SK-N-MC (cell line): ENCODE data around the gene KIR3DL3.
"Not testable (repeated sequence)": the region's sequence is repeated elsewhere in the genome, so short reads cannot be mapped to it uniquely, and the experiment has no call there.

Source experiments
- DNase-seq: peaks from one replicate; pipeline ENCODE4 v3.0.0-alpha.2; 2011; ENCODE audit warnings: low read depth, low spot score
- H3K27ac ChIP-seq: fragments of 200-600 bp; sonication (generic); 2 replicates; pipeline ENCODE4 v1.5.1; 2016; ENCODE audit warnings: mixed run types
- H3K36me3 ChIP-seq: fragments of 200-600 bp; sonication (generic); 2 replicates; pipeline ENCODE4 v1.6.1; 2017; ENCODE audit warnings: antibody characterized with exemption, low read length, mixed read lengths; ENCODE audit not compliant: insufficient read depth
- H3K4me3 ChIP-seq: fragments of 200-600 bp; sonication (generic); 2 replicates; pipeline ENCODE4 v1.5.1; 2016
- H3K9ac ChIP-seq: fragments of 200-600 bp; sonication (generic); 2 replicates; pipeline ENCODE4 v1.8.0; 2017; ENCODE audit warnings: mixed run types, mixed read lengths; ENCODE audit not compliant: insufficient read length
- H3K9me3 ChIP-seq: fragments of 200-600 bp; sonication (generic); 2 replicates; pipeline ENCODE4 v1.6.1; 2017; ENCODE audit warnings: low read depth, mild to moderate bottlenecking, antibody characterized with exemption, low read length, moderate library complexity, mixed read lengths
- EZH2 ChIP-seq: fragments of 200-600 bp; sonication (generic); IDR thresholded peaks from one replicate; pipeline ENCODE4 v1.6.1; 2017; ENCODE audit warnings: antibody characterized with exemption
- FOXP2 ChIP-seq: optimal IDR thresholded peaks from 2 replicates; pipeline ENCODE3; 2011; ENCODE audit warnings: mild to moderate bottlenecking, moderate library complexity; ENCODE audit not compliant: insufficient read depth; ENCODE audit errors: extremely low read length, control extremely low read depth
- POLR2AphosphoS5 ChIP-seq: IDR thresholded peaks from 2 replicates; pipeline ENCODE4 v1.6.1; 2012; ENCODE audit warnings: mild to moderate bottlenecking, low read depth, low read length, borderline replicate concordance

Gene KIR3DL3

DNA sequence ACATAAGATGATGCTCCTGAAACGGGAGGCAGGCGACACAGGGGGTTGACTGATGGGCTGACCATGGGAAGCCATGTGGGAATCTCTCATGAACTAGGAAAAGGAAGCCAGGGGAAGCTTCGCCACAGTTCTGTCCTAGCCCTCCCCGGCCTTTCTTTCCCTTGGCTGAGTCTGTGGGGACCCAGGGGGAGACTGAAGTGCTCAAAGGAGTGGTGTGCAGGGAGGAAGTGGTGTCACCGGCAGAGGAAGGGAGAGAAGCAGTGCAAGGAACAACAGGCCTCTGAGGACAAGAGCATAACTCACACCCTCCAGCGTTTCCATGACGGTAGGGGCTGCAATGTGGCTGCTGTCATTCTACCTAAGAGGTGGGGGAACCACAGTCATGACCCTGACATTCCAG is 1.1 kb downstream of the KIR3DL3 start:
- Histone ChIP-seq H3K27ac (no peak overlapping the region), H3K4me3 (no peak overlapping the region), H3K9ac (no peak overlapping the region), H3K36me3 (no peaks in the 10 kb centered on the region), H3K9me3 (0 out of 2 replicates have a peak, but pooled peaks cover 5% of the 10 kb centered on the region)
- no peak for DNase-seq
- TF ChIP-seq FOXP2, result no peak
- no peak for TF ChIP-seq EZH2
- TF ChIP-seq POLR2AphosphoS5, result no peak

GRCh38 chr19:54727562-54727961 is 3.3 kb downstream of the KIR3DL3 start:
- Histone ChIP-seq H3K36me3 (no peaks in the 10 kb centered on the region), H3K9ac (no peak overlapping the region), H3K27ac (no peak overlapping the region), H3K4me3 (no peak overlapping the region), H3K9me3 (no peaks in the 10 kb centered on the region)
- TF ChIP-seq FOXP2, result no peak
- TF ChIP-seq POLR2AphosphoS5, result no peak
- TF ChIP-seq EZH2, result no peak
- no peak for DNase-seq

GRCh38 chr19:54728167-54728566 is 3.9 kb downstream of the KIR3DL3 start:
- no peaks in the 10 kb centered on the region for H3K9me3 ChIP-seq
- TF ChIP-seq FOXP2 (no peak), EZH2 (no peak), POLR2AphosphoS5 (no peak)
- no peak for DNase-seq

GRCh38 chr19:54729416-54730188 is 5.4 kb downstream of the KIR3DL3 start:
- Histone ChIP-seq H3K9me3 (no peaks in the 10 kb centered on the region), H3K4me3 (no peak overlapping the region), H3K36me3 (no peaks in the 10 kb centered on the region), H3K9ac (no peak overlapping the region), H3K27ac (no peak overlapping the region)
- DNase-seq, result no peak
- TF ChIP-seq POLR2AphosphoS5, result no peak
- no peak for TF ChIP-seq FOXP2
- TF ChIP-seq EZH2, result no peak

More at GRCh38 chr19:54728167-54728566, 3.9 kb downstream of the KIR3DL3 start:
- H3K36me3 ChIP-seq, result no peaks in the 10 kb centered on the region
- no peak overlapping the region for H3K4me3 ChIP-seq
- no peak overlapping the region for H3K27ac ChIP-seq
- no peak overlapping the region for H3K9ac ChIP-seq

GRCh38 chr19:54731191-54731590 is 6.9 kb downstream of the KIR3DL3 start:
- Histone ChIP-seq H3K27ac (no peak overlapping the region), H3K4me3 (no peak overlapping the region), H3K9me3 (no peaks in the 10 kb centered on the region), H3K9ac (no peak overlapping the region), H3K36me3 (no peaks in the 10 kb centered on the region)
- no peak for DNase-seq
- TF ChIP-seq EZH2 (no peak), POLR2AphosphoS5 (no peak), FOXP2 (no peak)

DNA sequence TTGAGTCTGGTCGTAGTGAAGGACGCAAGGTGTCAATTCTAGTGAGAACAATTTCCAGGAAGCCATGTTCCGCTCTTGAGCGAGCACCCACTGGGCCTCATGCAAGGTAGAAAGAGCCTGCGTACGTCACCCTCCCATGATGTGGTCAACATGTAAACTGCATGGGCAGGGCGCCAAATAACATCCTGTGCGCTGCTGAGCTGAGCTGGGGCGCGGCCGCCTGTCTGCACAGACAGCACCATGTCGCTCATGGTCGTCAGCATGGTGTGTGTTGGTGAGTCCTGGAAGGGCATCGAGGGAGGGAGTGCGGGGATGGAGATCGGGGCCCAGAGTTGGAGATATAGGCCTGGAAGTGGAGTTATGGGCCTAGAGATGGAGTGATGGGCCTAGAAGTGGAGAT is 14.1 kb downstream of the KIR3DL3 start, which contains the start of gene KIR2DL3:
Gene KIR2DL3, plus strand, starts transcription at position 208 of the 400 bp plus-strand sequence. Its CDS starts 33 bp downstream, at position 241.
- H3K9ac ChIP-seq, H3K27ac ChIP-seq, DNase-seq, H3K9me3 ChIP-seq, H3K4me3 ChIP-seq, H3K36me3 ChIP-seq: not testable (repeated sequence)

DNA sequence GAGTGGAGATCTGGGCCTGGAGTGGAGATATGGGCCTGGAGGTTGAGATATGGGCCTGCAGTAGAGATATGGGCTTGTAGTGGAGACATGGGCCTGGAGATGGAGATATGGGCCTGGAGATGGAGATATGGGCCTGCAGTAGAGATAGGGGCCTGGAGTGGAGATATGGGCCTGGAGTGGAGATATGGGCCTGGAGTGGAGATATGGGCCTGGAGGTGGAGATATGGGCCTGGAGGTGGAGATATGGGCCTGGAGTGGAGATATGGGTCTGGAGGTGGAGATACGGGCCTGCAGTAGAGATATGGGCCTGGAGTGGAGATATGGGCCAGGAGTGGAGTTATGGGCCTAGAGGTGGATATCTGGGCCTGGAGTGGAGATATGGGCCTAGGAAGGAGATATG is 14.5 kb downstream of the KIR3DL3 start:
- no peak for DNase-seq
- TF ChIP-seq FOXP2 (no peak), POLR2AphosphoS5 (no peak), EZH2 (no peak)
- Histone ChIP-seq H3K9me3 (no peaks in the 10 kb centered on the region), H3K9ac (no peak overlapping the region), H3K36me3 (no peaks in the 10 kb centered on the region), H3K27ac (no peak overlapping the region), H3K4me3 (no peak overlapping the region)

DNA sequence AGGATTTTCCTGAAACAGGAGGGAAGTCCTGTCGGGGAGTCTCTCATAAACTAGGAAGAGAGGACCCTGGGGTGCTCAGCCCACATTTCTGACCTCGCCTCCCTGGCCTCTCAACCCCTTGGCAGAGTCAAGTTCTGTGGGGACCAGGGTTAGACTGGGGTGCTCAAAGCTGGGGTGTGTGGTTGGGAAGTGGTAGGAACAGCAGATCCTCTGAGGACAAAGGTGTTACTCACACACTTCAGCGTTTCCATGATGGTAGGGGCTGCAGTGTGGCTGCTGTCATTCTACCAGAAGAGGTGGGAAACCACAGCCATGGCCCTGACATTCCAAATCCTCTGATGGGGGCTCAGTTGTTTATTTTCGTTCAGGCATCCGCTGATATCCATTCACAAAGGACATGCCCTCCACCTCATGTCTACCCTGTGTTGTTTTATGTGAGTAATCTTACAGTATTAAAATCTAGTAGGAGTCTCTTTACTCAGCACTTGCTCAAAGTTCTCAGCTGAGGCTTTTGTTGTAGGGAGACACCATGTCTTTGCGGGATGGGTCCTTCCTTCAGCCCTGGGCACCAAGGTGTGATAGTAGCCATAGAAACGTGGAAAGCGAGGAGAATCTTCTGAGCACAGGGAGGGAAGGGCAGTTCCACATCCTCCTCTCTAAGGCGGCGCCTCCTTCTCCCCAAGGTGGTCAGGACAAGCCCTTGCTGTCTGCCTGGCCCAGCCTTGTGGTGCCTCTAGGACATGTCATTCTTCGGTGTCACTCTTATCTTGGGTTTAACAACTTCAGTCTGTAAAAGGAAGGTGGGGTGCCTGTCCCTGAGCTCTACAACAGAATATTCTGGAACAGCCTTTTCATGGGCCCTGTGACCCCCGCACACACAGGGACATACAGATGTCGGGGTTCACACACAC is 15.6 kb downstream of the KIR3DL3 start:
- Histone ChIP-seq H3K4me3 (no peak overlapping the region), H3K36me3 (no peaks in the 10 kb centered on the region), H3K9ac (no peak overlapping the region), H3K9me3 (no peaks in the 10 kb centered on the region), H3K27ac (no peak overlapping the region)
- TF ChIP-seq FOXP2 (no peak), POLR2AphosphoS5 (no peak), EZH2 (no peak)
- no peak for DNase-seq

DNA sequence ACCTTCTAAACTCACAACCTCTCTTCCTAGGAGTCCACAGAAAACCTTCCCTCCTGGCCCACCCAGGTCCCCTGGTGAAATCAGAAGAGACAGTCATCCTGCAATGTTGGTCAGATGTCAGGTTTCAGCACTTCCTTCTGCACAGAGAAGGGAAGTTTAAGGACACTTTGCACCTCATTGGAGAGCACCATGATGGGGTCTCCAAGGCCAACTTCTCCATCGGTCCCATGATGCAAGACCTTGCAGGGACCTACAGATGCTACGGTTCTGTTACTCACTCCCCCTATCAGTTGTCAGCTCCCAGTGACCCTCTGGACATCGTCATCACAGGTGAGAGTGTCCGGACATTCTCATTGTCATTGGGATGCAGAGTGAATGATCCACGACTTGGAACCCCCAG is 17.7 kb downstream of the KIR3DL3 start:
- not testable (repeated sequence) for DNase-seq, H3K27ac ChIP-seq, H3K9me3 ChIP-seq, H3K36me3 ChIP-seq, H3K4me3 ChIP-seq, H3K9ac ChIP-seq

GRCh38 chr19:54744080-54744479 is 19.8 kb downstream of the KIR3DL3 start:
- H3K9ac ChIP-seq, H3K9me3 ChIP-seq, DNase-seq, H3K36me3 ChIP-seq, H3K27ac ChIP-seq, H3K4me3 ChIP-seq: not testable (repeated sequence)

DNA sequence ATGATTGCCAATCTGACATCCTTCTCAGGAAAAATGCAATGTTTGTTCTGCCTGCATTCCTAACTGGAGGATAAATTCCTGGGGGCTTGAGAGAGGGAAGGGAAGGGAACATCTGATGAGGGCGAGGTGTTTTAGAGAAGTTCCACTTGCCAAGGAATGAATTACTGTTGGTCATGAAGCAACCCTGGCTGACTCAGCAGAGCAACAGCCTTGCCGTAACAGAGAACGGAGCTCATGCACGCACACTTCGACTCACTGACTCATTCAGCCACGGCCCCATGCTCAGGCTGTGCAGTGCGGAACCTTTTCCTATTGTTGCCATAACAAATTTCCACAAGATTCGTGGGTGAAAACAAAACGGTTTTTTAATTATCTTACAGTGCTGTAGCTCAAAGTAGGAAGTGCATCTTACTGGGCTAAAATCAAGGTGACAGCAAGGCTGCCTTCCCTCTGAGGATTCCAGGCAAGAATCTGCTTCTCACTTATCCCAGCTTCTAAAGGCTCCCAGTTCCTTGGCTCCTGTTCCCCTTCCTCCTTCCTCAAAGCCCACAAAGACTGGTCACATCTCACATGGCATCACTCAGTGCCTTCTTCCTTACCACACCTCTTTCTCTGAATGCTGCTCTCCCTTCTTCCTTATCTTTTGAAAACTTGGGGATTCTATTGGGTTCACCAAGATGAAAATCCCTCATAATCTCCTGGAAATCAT is 23.5 kb downstream of the KIR3DL3 start:
- not testable (repeated sequence) for DNase-seq, H3K27ac ChIP-seq, H3K9ac ChIP-seq, H3K9me3 ChIP-seq, H3K4me3 ChIP-seq, H3K36me3 ChIP-seq

GRCh38 chr19:54750276-54750675 is 26.0 kb downstream of the KIR3DL3 start:
- DNase-seq, H3K4me3 ChIP-seq, H3K9ac ChIP-seq, H3K27ac ChIP-seq, H3K36me3 ChIP-seq, H3K9me3 ChIP-seq: not testable (repeated sequence)
